Panc1 (cell line): ENCODE measurements around the gene RIMBP2.

ENCODE experiments used
- CTCF ChIP-seq: fragments of 450-650 bp; IDR thresholded peaks from 2 replicates; pipeline ENCODE4 v1.5.1; 2017; ENCODE audit warnings: mild to moderate bottlenecking
- POLR2AphosphoS5 ChIP-seq: IDR thresholded peaks from 2 replicates; pipeline ENCODE4 v1.6.1; 2012; ENCODE audit warnings: mild to moderate bottlenecking, low read depth, low read length, moderate library complexity

- TF ChIP-seq CTCF (no peak), POLR2AphosphoS5 (no peak)
These were observed 2.5 kb downstream of the RIMBP2 start for GRCh38 chr12:130713581-130713991.
